Measurements from ENCODE around the gene SFXN5.

- 0 out of 2 replicates have a peak, but pooled peaks have one; percentile 31 for TF ChIP-seq MAX (IDR thresholded peaks at IDR 0.05)
- TF ChIP-seq ZBTB7A (IDR thresholded peaks at IDR 0.05; ENCODE audit: low read depth): 0 out of 2 replicates have a peak, but pooled peaks have one; percentile 10
- TF ChIP-seq TAF1 (IDR thresholded peaks at IDR 0.05; ENCODE audit: low read depth): no peak
- TF ChIP-seq CEBPB (IDR thresholded peaks at IDR 0.05): no peak
- TF ChIP-seq EP300 (IDR thresholded peaks at IDR 0.05; ENCODE audit: borderline replicate concordance): no peak
- TF ChIP-seq RAD21 (IDR thresholded peaks at IDR 0.05; ENCODE audit: low read depth): no peak
- TF ChIP-seq YY1 (IDR thresholded peaks at IDR 0.05; ENCODE audit: low read depth): no peak
- TF ChIP-seq TCF12 (IDR thresholded peaks at IDR 0.05; ENCODE audit: low read depth): no peak
- no peak for TF ChIP-seq FOXM1 (IDR thresholded peaks at IDR 0.05; ENCODE audit: borderline replicate concordance, low read depth)
- TF ChIP-seq, protein P1, sequence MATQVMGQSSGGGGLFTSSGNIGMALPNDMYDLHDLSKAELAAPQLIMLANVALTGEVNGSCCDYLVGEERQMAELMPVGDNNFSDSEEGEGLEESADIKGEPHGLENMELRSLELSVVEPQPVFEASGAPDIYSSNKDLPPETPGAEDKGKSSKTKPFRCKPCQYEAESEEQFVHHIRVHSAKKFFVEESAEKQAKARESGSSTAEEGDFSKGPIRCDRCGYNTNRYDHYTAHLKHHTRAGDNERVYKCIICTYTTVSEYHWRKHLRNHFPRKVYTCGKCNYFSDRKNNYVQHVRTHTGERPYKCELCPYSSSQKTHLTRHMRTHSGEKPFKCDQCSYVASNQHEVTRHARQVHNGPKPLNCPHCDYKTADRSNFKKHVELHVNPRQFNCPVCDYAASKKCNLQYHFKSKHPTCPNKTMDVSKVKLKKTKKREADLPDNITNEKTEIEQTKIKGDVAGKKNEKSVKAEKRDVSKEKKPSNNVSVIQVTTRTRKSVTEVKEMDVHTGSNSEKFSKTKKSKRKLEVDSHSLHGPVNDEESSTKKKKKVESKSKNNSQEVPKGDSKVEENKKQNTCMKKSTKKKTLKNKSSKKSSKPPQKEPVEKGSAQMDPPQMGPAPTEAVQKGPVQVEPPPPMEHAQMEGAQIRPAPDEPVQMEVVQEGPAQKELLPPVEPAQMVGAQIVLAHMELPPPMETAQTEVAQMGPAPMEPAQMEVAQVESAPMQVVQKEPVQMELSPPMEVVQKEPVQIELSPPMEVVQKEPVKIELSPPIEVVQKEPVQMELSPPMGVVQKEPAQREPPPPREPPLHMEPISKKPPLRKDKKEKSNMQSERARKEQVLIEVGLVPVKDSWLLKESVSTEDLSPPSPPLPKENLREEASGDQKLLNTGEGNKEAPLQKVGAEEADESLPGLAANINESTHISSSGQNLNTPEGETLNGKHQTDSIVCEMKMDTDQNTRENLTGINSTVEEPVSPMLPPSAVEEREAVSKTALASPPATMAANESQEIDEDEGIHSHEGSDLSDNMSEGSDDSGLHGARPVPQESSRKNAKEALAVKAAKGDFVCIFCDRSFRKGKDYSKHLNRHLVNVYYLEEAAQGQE (IDR thresholded peaks at IDR 0.05; ENCODE audit: low read depth): no peak
- TF ChIP-seq TEAD4 (IDR thresholded peaks at IDR 0.05): no peak
- TF ChIP-seq EGR1 (IDR thresholded peaks at IDR 0.05): 0 out of 2 replicates have a peak, but pooled peaks have one; percentile 33
These were observed 153.5 kb downstream of the SFXN5 start for GRCh38 chr2:72917877-72918553.
